Activated CD8-positive, alpha-beta T cell treated with anti-CD3 and anti-CD28 coated beads for 36 hours (primary cell): ENCODE measurements around the gene PSMB3. TPM values are rescaled to one million over a fixed set of nuclear protein-coding genes. Genes with fewer than 3 reads are reported as not detected.

ENCODE experiments used
- ATAC-seq: fragments of 200-7000 bp; cut with Tn5 transposase; one replicate; pipeline ENCODE4 v1.10.0; 2021; ENCODE audit warnings: mild to moderate bottlenecking, moderate library complexity
- CTCF ChIA-PET: fragments of 350-600 bp; sonication (Branson Sonifier 250); formaldehyde crosslinking; loops from one replicate; lab custom pipeline; 2021; ENCODE audit warnings: antibody characterized with exemption; lab: Charles Lee
- POLR2A ChIA-PET: fragments of 350-600 bp; sonication (Branson Sonifier 250); formaldehyde crosslinking; loops from one replicate; lab custom pipeline; 2021; ENCODE audit warnings: antibody characterized with exemption; lab: Charles Lee
- DNase-seq: peaks from one replicate; pipeline ENCODE4 v3.0.0-alpha.2; 2020
- H3K27ac Mint-ChIP-seq: one replicate; pipeline ENCODE4 v1.8.0; 2021; ENCODE audit warnings: mild to moderate bottlenecking, mixed read lengths
- H3K27me3 Mint-ChIP-seq: one replicate; pipeline ENCODE4 v1.8.0; 2021; ENCODE audit warnings: mixed read lengths
- H3K36me3 Mint-ChIP-seq: one replicate; pipeline ENCODE4 v1.8.0; 2021; ENCODE audit warnings: low read depth, mixed read lengths
- H3K4me1 Mint-ChIP-seq: one replicate; pipeline ENCODE4 v1.8.0; 2021; ENCODE audit warnings: low read depth, mixed read lengths
- H3K4me3 Mint-ChIP-seq: one replicate; pipeline ENCODE4 v1.8.0; 2021; ENCODE audit warnings: mild to moderate bottlenecking, moderate library complexity, mixed read lengths
- H3K9me3 Mint-ChIP-seq: one replicate; pipeline ENCODE4 v1.8.0; 2021; ENCODE audit warnings: mixed read lengths
- intact Hi-C: fragments of 100-400 bp; cut with micrococcal nuclease; formaldehyde crosslinking; loops from one replicate; pipeline ENCODE4 v1.10.0; 2022
- total RNA-seq, 2 experiments: library from RNA; stranded (reverse); gene quantifications; one replicate each; pipeline ENCODE4 v1.2.3, GENCODE V29; 2021
- TF ChIP-seq, protein P1 (sequence below): fragments of 200-600 bp; IDR thresholded peaks from one replicate; pipeline ENCODE4 v1.8.0; 2022; ENCODE audit warnings: antibody characterized with exemption, mild to moderate bottlenecking

Gene PSMB3
- total RNA-seq, 2 experiments from 2014 or later: 275 to 279 TPM

DNA sequence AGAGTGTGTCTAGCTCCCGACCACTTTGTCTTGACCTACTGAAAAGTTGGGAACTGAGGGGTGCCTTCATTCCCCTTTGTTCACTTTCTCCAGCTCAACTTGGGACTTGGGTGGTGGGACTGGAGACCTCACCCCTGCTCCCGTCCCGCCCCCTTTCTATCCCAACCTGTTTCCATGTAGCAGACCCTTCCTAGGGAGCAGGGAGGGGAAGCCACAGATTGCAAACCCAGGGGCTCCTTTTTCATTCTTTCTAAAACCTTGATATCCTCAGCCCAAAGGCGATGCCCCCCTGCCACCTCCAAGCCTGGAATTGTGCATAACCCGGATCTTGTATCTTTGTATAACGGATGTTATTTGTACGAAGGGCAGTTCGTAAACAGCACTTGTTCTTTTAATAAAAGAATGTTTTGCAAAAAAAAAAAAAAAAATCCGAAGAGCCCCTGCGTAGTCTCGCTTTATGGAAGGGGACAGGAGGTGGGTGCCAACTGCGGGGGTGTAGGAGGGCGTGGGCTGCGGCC lies 23.1 kb upstream of the PSMB3 start:
- H3K36me3 Mint-ChIP-seq: peaks cover 37% of the 10 kb centered on the region
- intact Hi-C loops: loop anchor here (2.0 kb wide), 1 partner anchor 53 kb away; no protein-coding TSS in a partner anchor

DNA sequence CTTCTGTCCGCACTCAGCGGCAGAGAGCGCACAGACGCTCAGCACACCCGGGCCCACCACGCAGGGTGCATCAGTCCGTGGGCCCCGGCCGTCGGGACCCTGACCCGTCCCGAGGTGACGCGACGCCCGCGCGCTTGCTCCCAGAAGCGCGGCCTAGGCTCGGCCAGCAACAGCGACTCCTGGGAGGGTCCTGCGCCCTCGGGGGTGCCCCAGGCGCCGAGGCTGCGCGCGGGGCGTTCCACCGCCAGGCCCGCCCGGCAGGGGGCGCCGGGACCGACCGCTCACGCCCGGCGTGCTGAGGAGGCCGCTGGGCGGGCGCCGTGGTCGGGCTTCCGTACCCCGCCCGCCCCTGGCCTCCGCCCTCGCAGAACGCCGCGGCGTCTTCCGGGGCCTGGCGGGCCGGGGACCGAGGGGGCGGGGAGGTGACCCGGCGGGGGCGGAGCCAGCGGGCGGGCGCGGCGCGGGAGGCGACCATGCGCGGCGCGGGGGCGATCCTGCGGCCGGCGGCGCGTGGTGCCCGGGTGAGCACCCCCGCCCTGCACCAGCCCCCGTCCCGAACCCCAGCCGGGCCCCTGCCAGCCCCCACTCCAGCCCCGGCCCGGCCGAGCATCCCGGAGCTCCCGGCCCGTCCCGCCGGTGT lies 22.5 kb upstream of the PSMB3 start, which contains the start of gene CISD3:
TSS of gene CISD3 (plus strand) at position 456 of the 640 bp plus-strand sequence. CDS start at position 474, 18 bp downstream.
- peak; percentile 70 for ATAC-seq
- CTCF ChIA-PET: interaction anchor here (1.0 to 9.4 kb wide), 7 partner anchors 14 to 172 kb away, joined by 4 to 160 read pairs (median 6); partner anchors contain the start of gene EPOP
- Mint-ChIP-seq H3K4me3 (peak within 1 kb of the TSS; percentile 89), H3K27me3 (no peaks in the 10 kb centered on the region), H3K27ac (peak within 1 kb of the TSS; percentile 99), H3K9me3 (no peaks in the 10 kb centered on the region), H3K4me1 (peaks cover 80% of the 10 kb centered on the region), H3K36me3 (peaks cover 34% of the 10 kb centered on the region)
- intact Hi-C loops: loop anchor here (2.0 to 5.0 kb wide), 2 partner anchors 33 to 53 kb away; no protein-coding TSS in a partner anchor
- DNase-seq: peak; percentile 86
- TF ChIP-seq, protein P1, sequence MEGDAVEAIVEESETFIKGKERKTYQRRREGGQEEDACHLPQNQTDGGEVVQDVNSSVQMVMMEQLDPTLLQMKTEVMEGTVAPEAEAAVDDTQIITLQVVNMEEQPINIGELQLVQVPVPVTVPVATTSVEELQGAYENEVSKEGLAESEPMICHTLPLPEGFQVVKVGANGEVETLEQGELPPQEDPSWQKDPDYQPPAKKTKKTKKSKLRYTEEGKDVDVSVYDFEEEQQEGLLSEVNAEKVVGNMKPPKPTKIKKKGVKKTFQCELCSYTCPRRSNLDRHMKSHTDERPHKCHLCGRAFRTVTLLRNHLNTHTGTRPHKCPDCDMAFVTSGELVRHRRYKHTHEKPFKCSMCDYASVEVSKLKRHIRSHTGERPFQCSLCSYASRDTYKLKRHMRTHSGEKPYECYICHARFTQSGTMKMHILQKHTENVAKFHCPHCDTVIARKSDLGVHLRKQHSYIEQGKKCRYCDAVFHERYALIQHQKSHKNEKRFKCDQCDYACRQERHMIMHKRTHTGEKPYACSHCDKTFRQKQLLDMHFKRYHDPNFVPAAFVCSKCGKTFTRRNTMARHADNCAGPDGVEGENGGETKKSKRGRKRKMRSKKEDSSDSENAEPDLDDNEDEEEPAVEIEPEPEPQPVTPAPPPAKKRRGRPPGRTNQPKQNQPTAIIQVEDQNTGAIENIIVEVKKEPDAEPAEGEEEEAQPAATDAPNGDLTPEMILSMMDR: peak; percentile 59
- POLR2A ChIA-PET: interaction anchor here (1.1 to 15.9 kb wide), 11 partner anchors 11 to 58 kb away, joined by 4 to 390 read pairs (median 8); partner anchors contain the start of genes EPOP and MLLT6

More for the DNA sequence above, 23.1 kb upstream of the PSMB3 start:
- peak overlapping the region; percentile 99 for H3K27ac Mint-ChIP-seq
- H3K4me3 Mint-ChIP-seq: peak overlapping the region; percentile 69
- no peaks in the 10 kb centered on the region for H3K9me3 Mint-ChIP-seq
- TF ChIP-seq, protein P1: no peak
- H3K27me3 Mint-ChIP-seq: no peaks in the 10 kb centered on the region
- ChIA-PET POLR2A (interaction anchor here (1.0 to 15.9 kb wide), 7 partner anchors 10 to 171 kb away, joined by 3 to 390 read pairs (median 5); partner anchors contain the start of genes EPOP and MLLT6), CTCF (interaction anchor here (0.9 to 3.1 kb wide), 11 partner anchors 11 to 171 kb away, joined by 4 to 12 read pairs (median 7); partner anchors contain the start of genes EPOP and PSMB3)
- ATAC-seq: no peak
- DNase-seq: no peak
- peaks cover 80% of the 10 kb centered on the region for H3K4me1 Mint-ChIP-seq

DNA sequence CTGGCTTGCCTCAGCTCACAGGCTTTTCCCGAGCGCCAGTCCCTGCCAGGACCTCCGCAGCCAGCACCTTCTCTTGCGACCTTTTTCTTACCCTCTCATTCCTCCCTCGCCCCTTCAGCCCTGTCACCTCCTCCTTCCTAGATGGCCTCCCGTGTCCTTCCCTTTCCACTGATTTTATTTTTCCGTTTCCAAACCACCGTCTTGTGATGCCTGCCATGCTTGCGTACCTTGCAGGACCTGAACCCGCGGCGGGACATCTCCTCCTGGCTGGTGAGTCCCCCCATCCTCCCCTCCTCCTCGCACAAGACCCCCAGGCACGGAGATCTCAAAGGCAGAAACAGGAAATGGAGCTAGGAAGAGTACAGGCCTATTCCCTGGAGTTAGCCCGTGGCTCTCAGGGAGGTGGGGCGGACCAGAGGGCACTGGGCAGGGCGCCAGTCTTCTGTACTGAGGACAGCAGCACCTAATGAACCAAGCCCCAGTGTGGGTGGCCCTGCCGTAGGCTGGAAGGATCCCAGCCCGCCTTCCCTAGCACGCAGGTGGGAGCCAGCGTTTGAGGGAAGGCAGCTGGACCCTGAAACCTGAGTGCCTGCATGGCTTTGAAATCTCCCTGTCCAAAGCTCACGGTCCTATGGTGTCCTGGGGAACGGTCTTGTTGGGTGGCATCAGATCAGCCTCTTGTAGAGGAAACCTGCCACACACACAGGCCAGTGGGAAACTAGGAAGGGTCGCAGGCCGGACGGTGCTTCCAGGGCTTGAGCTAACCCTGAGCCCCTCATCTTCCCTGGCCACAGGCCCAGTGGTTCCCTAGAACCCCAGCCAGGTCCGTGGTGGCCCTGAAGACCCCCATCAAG lies 21.8 kb upstream of the PSMB3 start:
- peaks cover 80% of the 10 kb centered on the region for H3K4me1 Mint-ChIP-seq
- intact Hi-C loops: loop anchor here (5.0 kb wide), 1 partner anchor 33 kb away; no protein-coding TSS in a partner anchor
- TF ChIP-seq, protein P1: no peak
- H3K27me3 Mint-ChIP-seq: no peaks in the 10 kb centered on the region
- peaks cover 32% of the 10 kb centered on the region for H3K36me3 Mint-ChIP-seq
- ChIA-PET CTCF (interaction anchor here (0.7 to 9.4 kb wide), 12 partner anchors 11 to 422 kb away, joined by 3 to 160 read pairs (median 4); partner anchors contain the start of genes EPOP and PSMB3), POLR2A (interaction anchor here (0.9 to 2.5 kb wide), 16 partner anchors 8 to 64 kb away, joined by 3 to 13 read pairs (median 5); partner anchors contain the start of gene MLLT6)
- H3K27ac Mint-ChIP-seq: peak overlapping the region; percentile 94
- DNase-seq (peak; percentile 39), ATAC-seq (no peak)
- peak overlapping the region; percentile 89 for H3K4me3 Mint-ChIP-seq
- H3K9me3 Mint-ChIP-seq: no peaks in the 10 kb centered on the region

DNA sequence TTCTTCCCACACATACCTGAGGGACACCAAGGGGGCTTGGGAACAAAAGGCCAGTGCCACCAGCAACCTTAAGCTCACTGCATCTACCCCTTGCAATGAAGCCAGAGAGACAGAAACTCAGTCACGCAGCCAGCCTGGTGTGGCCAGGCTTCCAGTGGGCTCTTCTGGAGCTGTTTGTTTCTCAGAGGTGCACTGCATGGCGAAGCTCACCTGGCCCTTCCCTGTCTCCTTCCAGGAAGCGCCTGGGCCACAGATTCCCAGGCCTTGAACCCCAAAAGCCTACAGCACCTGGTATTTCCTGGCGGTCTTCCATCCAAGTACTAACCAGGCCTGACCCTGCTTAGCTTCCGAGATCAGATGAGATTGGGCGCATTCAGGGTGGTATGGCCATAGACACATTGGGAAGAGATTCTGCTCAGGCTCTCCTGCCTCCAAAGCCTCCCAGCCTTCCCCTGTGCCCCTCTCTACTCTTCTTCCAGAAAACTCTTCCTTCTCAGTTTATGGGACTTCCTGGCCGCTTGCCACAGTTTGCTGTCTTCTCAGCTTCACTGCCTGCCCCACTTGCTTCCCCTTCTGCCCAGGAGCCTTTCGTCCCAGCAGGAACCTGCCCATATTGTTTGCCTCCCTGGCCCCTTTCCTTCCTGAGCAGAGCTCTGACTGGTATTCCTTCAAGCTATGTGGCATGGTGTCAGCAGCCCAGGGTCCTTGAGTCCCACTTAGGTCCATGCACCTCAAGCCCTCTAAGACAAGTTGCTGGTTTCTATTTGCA lies 20.8 kb upstream of the PSMB3 start:
- TF ChIP-seq, protein P1: no peak
- Mint-ChIP-seq H3K27me3 (no peaks in the 10 kb centered on the region), H3K9me3 (no peaks in the 10 kb centered on the region), H3K36me3 (peaks cover 29% of the 10 kb centered on the region), H3K4me3 (peak overlapping the region; percentile 89), H3K4me1 (peaks cover 73% of the 10 kb centered on the region), H3K27ac (peak overlapping the region; percentile 94)
- intact Hi-C loops: loop anchor here (5.0 kb wide), 1 partner anchor 34 kb away; no protein-coding TSS in a partner anchor
- POLR2A ChIA-PET: interaction anchor here (0.6 to 2.5 kb wide), 15 partner anchors 9 to 65 kb away, joined by 3 to 13 read pairs (median 4); partner anchors contain the start of gene MLLT6
- CTCF ChIA-PET: interaction anchor here (0.8 to 9.4 kb wide), 8 partner anchors 19 to 421 kb away, joined by 3 to 160 read pairs (median 6); partner anchors contain the start of genes EPOP and PSMB3
- DNase-seq: no peak
- ATAC-seq: no peak
